NCI-H2081 treated with DMSO at 0.1 percent for 48 hours (cell line): ENCODE results near the gene PLA2G3.
A peak's percentile ranks its signal among the peaks of the same experiment; 100 is the strongest.
"Not testable (repeated sequence)": the region's sequence is repeated elsewhere in the genome, so short reads cannot be mapped to it uniquely, and the experiment has no call there.

Experiments used
- DNase-seq: peaks from one replicate; lab custom pipeline; 2025; lab: John Stamatoyannopoulos, UW

Gene PLA2G3

DNA sequence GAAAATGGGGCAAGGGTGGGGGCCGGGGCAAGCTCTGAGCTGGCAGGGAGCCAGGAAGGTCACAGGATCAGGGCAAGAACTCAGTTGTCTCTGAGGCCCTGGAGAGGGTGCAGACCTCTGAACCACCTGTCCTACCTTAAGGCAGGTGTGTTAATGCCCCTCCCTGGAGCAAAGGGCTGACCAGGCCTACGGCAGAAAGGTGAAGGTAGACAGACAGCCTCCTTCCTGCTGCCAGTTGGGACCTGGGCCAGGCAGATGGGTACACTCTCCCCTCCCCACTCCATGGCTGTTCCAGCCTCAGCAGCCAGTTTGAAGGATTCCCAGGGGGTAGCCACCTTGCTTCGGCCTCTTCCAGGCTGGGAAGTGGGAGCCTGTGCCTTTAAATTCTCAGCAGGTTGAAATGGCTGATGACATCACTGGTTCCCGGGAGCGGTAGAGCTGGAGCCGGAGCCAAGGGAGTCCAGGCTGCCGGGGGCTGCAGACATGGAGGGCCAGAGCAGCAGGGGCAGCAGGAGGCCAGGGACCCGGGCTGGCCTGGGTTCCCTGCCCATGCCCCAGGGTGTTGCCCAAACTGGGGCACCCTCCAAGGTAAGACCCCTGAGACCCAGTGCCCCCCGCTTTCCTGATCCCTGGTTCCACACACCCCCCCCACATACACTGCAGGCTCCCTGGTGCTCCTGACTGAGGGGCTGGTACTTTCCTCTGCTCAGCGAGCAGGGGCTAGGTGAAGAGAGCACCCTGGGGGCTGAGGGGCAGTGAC lies 17.6 kb downstream of the PLA2G3 start, which contains the start of gene INPP5J:
Gene INPP5J, plus strand, starts transcription at position 435 of the 760 bp plus-strand sequence. Its CDS starts 49 bp downstream, at position 484.
- no peak for DNase-seq

GRCh38 chr22:31122196-31122531 lies 18.1 kb downstream of the PLA2G3 start:
- no peak for DNase-seq

DNA sequence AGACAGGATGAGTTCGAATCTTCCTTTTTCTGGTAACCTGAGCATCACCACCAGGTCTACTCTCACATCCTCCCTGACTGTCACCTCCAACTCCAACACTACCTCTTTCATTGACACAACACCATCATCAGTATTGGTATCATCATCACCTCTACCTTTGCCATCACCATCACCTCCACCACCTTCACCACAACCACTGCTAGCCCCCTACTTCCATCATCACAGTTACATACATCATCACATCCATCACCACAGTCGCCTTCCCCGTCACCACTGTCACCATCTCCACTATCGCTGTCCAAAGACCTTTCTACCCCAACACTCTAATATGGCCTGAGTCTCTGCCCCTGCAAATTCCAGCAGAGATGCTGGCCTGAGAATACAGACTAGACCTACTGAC lies 18.9 kb downstream of the PLA2G3 start:
- no peak for DNase-seq

- no peak for DNase-seq
Measured at GRCh38 chr22:31120642-31121041, 19.7 kb downstream of the PLA2G3 start.

DNA sequence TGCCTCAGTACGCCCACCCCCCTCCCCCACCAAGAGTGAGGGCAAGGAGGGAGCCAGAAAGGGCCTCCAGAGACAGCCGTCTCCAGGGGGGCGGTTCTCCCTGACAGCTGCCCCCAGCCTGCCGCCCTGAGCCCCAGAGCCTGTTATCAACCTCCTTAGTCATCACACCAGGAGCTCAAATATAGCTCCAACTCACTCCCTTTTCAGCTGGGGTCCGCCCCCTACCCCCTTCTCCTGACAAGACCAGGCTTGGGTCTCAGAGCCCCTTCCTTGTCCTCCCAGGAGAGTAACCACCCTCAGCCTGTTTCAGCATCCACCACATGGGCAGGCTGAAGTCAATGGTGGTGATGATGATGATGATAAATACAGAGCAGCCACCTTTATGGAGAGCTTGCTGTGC lies 20.1 kb downstream of the PLA2G3 start:
- no peak for DNase-seq

- DNase-seq = no peak
Measured at GRCh38 chr22:31119026-31119717, 21.1 kb downstream of the PLA2G3 start.

DNA sequence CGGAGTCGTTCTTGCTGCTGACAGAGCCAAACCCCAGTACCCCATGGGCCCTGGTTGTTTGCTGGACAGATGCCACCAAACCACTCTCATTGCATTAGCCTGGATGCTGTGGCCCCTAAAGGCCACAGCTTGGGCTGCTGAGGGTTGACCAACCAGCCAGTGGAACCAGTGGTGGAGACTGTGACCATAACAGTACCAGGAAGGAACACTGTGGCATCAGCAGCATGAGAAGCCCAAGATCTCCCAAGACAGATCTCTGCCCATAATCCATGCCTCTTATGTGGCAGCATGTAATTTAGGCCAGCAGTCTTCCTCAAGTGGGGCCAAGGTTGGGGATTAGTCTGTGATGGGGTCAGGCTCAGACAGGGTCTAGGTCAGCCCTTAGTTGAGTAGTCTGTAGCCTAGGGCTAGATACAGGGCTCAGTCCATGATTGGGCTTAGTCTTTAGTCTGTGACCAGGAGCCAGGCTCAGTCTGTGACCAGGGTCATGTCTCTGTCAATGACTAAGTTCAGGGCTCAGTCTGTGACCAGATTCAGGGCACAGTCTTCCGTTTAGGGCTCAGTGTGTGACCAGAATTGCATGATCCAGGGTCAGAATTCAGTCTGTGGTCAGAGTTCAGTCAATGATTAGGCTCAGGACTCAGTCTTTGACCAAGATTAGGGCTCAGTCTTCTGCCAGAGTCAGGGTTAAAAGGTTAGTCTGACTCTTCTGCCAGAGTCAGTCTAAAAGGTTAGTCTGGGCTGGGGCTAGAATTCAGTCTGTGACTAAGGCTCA lies 22.1 kb downstream of the PLA2G3 start:
- no peak for DNase-seq

DNA sequence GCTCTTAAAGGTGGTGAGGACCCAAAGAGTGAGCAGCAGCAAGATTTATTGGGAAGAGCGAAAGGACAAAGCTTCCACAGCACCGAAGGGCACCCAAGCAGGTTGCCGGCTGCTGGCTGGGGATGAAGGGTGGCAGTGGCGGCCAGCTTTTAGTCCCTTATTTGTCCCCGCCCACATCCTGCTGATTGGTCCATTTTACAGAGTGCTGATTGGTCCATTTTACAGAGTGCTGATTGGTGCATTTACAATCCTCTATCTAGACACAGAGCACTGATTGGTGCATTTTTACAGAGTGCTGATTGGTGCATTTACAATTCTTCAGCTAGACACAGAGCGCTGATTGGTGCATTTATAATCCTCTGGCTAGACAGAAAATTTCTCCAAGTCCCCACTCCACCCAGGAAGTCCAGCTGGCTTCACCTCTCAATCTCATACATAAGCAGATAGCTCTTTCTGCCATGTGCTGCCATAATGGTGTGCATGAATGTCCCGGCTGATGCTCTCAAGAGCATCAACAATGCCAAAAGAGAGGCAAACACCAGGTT lies 27.7 kb downstream of the PLA2G3 start:
- DNase-seq = not testable (repeated sequence)

- DNase-seq = no peak
Measured at GRCh38 chr22:31107894-31108218, 32.5 kb downstream of the PLA2G3 start.

DNA sequence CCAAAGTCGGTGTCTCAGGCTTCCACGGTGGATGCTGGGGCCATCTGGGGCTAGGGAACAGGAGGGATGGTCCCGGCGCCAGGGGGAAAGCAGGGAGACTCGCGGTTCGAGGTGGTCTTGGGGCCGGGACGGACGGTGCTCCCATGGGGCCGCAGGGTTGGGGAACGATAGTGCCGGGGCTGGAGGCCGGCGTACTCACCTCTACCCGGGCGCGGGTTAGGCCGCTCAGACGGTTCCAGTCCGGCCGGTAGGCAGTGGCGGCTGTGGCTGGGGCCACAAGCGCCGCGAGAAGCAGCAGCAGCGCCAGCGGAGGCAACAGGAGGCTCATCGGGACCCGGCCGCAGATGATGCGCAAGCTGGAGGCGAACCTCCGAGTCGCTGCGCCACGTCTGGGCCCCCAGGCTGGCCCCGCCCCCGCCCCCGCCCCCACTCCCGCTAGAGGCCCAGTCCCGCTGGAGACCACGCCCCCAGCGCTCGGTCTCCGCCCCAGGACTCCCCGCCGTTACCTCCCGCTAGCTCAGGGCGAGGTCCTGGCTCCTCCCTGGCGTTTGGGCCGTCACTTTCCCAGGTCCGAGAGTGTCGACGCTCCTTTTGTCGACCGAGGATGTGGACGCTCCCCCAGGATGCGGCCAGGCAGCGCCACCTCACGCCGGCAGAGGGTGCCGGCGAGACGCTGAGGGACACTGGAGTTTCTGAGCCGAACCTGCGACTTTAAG lies 33.0 kb downstream of the PLA2G3 start, which contains the start of gene SELENOM:
Gene SELENOM, minus strand, starts transcription at position 391 of the 716 bp plus-strand sequence. Its CDS starts 63 bp downstream, at position 328.
- peak; percentile 45 for DNase-seq

- no peak for DNase-seq
Measured at GRCh38 chr22:31106731-31107177, 33.6 kb downstream of the PLA2G3 start.

DNA sequence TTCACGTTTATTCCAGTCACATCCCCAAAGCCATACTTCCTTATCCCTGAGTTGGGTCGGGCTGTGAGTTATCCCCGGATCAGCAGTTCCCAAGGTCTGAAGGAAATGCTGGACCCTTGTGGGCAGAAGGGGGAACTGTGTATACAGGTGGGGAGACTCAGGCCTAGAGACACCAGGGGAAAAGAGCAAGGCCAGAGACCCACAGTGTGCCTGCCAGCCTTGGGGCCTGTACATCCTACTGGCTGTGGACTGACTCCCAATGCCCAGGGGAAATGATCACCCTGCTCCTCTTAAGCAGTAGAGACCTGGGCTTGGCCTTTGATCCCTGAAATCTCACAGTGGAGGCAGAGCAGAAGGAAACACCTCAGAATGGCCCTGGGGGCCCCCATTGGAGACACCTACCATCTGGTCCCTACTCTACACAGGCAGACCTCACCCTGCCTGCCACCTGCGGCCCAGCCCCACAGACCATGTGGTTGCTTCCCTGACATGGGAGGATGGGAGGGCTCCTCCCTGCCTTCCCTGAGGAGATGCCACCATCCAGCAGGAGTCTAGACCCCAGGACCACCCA lies 34.2 kb downstream of the PLA2G3 start:
- no peak for DNase-seq

GRCh38 chr22:31105282-31105929 lies 34.9 kb downstream of the PLA2G3 start:
- DNase-seq = no peak

DNA sequence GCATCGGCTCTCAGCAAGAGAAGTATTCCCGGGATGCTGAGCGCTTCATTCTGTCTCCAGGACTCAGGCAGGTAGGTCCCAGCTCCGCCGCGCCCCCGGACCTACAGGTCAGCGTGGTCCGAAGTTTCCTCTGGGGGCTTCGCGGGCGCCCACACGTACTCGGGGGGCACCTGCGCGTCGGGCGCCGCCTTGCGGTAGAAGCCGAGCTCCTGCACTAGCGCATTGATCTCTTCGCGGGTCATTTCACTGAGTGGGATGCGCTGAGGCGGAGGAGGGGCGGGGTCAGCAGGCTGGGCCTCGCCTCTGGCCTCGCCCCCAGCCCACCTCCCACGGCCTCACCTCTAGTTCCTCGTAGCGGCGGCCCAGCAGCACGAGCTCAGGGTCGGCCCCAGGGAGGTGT lies 35.4 kb downstream of the PLA2G3 start:
- DNase-seq = no peak

DNA sequence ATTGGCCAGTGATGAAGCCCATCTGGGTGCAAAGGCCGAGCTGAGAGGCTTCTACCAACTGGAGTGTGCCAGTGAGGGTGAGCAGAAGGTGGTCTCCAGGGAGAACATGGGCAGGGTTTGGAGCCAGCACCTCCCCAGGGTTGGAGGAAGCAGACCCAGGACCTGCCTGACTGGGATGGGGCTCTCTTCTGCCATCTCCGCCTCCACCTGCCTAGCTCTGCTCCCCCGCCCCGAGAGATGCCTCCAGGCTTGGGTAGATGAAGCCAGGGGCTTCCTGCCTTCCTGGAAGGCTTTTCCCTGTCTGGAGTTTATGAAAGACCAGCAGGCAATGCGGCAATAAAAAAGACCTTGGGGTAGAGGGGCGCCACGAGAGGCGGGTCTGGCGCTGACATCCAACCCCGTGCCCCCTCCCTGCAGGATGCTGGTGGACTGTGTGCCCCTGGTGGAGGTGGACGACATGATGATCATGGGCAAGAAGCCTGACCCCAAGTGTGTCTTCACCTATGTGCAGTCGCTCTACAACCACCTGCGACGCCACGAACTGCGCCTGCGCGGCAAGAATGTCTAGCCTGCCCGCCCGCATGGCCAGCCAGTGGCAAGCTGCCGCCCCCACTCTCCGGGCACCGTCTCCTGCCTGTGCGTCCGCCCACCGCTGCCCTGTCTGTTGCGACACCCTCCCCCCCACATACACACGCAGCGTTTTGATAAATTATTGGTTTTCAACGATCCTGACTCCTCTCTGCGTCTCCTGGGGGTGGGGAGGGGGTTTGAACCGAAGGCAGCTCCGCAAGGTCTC lies 36.2 kb downstream of the PLA2G3 start:
- DNase-seq = no peak

GRCh38 chr22:31103111-31103510 lies 37.2 kb downstream of the PLA2G3 start:
- no peak for DNase-seq

GRCh38 chr22:31102441-31103081 lies 37.7 kb downstream of the PLA2G3 start:
- no peak for DNase-seq

DNA sequence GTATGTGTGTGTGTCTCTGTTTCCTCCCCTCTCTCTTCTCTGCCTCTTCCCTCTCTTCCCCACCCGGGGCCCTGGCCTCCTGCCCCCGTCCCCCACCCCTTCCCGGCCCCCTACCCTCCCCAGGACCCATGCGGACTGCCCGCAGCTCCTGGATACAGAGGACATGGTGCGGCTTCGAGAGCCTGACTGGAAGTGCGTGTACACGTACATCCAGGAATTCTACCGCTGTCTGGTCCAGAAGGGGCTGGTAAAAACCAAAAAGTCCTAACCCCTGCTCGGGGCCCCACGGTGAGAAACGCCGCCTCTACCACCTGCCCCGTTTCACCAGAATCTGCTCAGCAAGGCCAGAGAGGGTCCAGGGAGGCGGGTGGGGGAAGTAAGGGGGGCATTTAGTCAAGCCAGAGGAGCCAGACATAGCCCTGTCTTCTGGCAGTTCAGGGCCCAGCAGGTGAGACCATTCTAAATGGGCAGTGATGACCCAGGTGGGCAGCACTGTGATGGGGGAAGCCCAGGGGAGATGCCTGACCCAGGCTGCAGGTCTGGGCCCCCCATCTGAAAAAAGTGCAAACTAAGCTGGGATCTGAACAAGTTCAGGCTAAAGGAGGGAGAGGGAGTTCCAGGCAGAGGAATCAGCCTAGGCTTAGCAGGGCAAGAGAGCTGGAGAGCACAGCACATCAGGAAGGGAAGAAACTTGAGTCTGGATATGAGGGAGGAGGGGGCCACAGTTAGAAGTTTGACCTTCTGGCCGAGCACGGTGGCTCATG lies 39.4 kb downstream of the PLA2G3 start:
- no peak for DNase-seq
